BLaER1 treated with 17β-estradiol and CSF1 and Interleukin-3, amounts not matched to agents 10 nM and 100 nM (cell line): ENCODE results near the gene FFAR3.
A peak's percentile ranks its signal among the peaks of the same experiment; 100 is the strongest.

Source experiments
- H3K27ac ChIP-seq, 11 experiments: shearing (Covaris generic); formaldehyde crosslinking; 2 replicates each; pipeline ENCODE4 v1.8.1; 2022
- H3K27me3 ChIP-seq, 11 experiments: shearing (Covaris generic); formaldehyde crosslinking; 2 replicates each; pipeline ENCODE4 v1.8.1; 2022
- H3K36me3 ChIP-seq, 11 experiments: shearing (Covaris generic); formaldehyde crosslinking; 2 replicates each; pipeline ENCODE4 v1.8.1; 2022
- H3K4me1 ChIP-seq, 10 experiments: shearing (Covaris generic); formaldehyde crosslinking; 2 replicates each; pipeline ENCODE4 v1.8.1; 2022
- H3K4me2 ChIP-seq, 11 experiments: shearing (Covaris generic); formaldehyde crosslinking; 2 replicates each; pipeline ENCODE4 v1.8.1; 2022
- H3K4me3 ChIP-seq, 10 experiments: shearing (Covaris generic); formaldehyde crosslinking; 2 replicates each; pipeline ENCODE4 v1.8.1; 2022
- H3K9ac ChIP-seq, 11 experiments: shearing (Covaris generic); formaldehyde crosslinking; 2 replicates each; pipeline ENCODE4 v1.8.1; 2022
- H3K9me3 ChIP-seq, 11 experiments: shearing (Covaris generic); formaldehyde crosslinking; replicated peaks in 1 of 11; 2 replicates each; pipeline ENCODE4 v1.8.1; 2022
- H4K20me1 ChIP-seq, 11 experiments: shearing (Covaris generic); formaldehyde crosslinking; 2 replicates each; pipeline ENCODE4 v1.8.1; 2022
- Cebpa-rat ChIP-seq, 11 experiments: shearing (Covaris generic); IDR thresholded peaks; 2 replicates each; pipeline ENCODE4 v1.8.1; 2022

FFAR3 gene

GRCh38 chr19:35349614-35350521 is 8.4 kb upstream of the FFAR3 start:
- Histone ChIP-seq H3K9ac (peak overlapping the region; percentile 70 to 84 (median 77); a peak in 21 of 22 replicates), H3K27ac (peak overlapping the region; percentile 81 to 97 (median 91)), H3K36me3 (peaks cover 2 to 16% (median 11%) of the 10 kb centered on the region in 11 experiments; a peak in 19 of 22 replicates), H3K4me3 (peak overlapping the region in 9 of 10 experiments; percentile 0 to 66 (median 47); a peak in 11 of 20 replicates), H3K4me1 (peaks cover 90 to 100% (median 95%) of the 10 kb centered on the region in 10 experiments), H4K20me1 (no peaks in the 10 kb centered on the region; a peak in 1 of 22 replicates), H3K4me2 (peak overlapping the region; percentile 80 to 98 (median 92)), H3K27me3 (no peaks in the 10 kb centered on the region), H3K9me3 (no peaks in the 10 kb centered on the region)
- no peak for TF ChIP-seq Cebpa-rat (IDR thresholded peaks at IDR 0.05)

GRCh38 chr19:35350591-35350990 is 7.7 kb upstream of the FFAR3 start:
- H3K4me1 ChIP-seq = peaks cover 90 to 100% (median 95%) of the 10 kb centered on the region in 10 experiments

DNA sequence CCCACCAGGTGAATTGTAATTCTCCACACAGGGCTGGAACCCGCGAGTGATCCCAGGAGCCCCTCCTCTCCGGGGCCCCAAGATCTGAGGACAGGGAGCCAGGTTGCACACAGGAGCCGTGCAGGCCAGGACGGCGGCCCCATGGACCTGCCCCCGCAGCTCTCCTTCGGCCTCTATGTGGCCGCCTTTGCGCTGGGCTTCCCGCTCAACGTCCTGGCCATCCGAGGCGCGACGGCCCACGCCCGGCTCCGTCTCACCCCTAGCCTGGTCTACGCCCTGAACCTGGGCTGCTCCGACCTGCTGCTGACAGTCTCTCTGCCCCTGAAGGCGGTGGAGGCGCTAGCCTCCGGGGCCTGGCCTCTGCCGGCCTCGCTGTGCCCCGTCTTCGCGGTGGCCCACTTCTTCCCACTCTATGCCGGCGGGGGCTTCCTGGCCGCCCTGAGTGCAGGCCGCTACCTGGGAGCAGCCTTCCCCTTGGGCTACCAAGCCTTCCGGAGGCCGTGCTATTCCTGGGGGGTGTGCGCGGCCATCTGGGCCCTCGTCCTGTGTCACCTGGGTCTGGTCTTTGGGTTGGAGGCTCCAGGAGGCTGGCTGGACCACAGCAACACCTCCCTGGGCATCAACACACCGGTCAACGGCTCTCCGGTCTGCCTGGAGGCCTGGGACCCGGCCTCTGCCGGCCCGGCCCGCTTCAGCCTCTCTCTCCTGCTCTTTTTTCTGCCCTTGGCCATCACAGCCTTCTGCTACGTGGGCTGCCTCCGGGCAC is 6.7 kb upstream of the FFAR3 start:
- peak overlapping the region; percentile 81 to 97 (median 91) for H3K27ac ChIP-seq
- H3K27me3 ChIP-seq = no peaks in the 10 kb centered on the region
- no peak for TF ChIP-seq Cebpa-rat (IDR thresholded peaks at IDR 0.05)
- H3K4me1 ChIP-seq = peaks cover 90 to 100% (median 95%) of the 10 kb centered on the region in 10 experiments
- peak overlapping the region; percentile 31 to 66 (median 47); a peak in 19 of 20 replicates for H3K4me3 ChIP-seq
- no peaks in the 10 kb centered on the region for H3K9me3 ChIP-seq
- H4K20me1 ChIP-seq = no peaks in the 10 kb centered on the region
- peak overlapping the region; percentile 80 to 98 (median 92) for H3K4me2 ChIP-seq
- peak overlapping the region; percentile 70 to 84 (median 77) for H3K9ac ChIP-seq
- H3K36me3 ChIP-seq = peaks cover 0 to 20% (median 0%) of the 10 kb centered on the region in 11 experiments; a peak in 6 of 22 replicates

More at GRCh38 chr19:35350591-35350990, 7.7 kb upstream of the FFAR3 start:
- Histone ChIP-seq H3K4me3 (peak overlapping the region; percentile 11 to 66 (median 46); a peak in 14 of 20 replicates), H3K27ac (peak overlapping the region; percentile 81 to 97 (median 91)), H3K9ac (peak overlapping the region; percentile 70 to 84 (median 77)), H3K9me3 (no peaks in the 10 kb centered on the region), H3K36me3 (peaks cover under 1 to 17% (median 8%) of the 10 kb centered on the region in 11 experiments; a peak in 17 of 22 replicates), H4K20me1 (no peaks in the 10 kb centered on the region; a peak in 1 of 22 replicates), H3K4me2 (peak overlapping the region; percentile 80 to 98 (median 92)), H3K27me3 (no peaks in the 10 kb centered on the region)
- TF ChIP-seq Cebpa-rat (IDR thresholded peaks at IDR 0.05) = no peak

DNA sequence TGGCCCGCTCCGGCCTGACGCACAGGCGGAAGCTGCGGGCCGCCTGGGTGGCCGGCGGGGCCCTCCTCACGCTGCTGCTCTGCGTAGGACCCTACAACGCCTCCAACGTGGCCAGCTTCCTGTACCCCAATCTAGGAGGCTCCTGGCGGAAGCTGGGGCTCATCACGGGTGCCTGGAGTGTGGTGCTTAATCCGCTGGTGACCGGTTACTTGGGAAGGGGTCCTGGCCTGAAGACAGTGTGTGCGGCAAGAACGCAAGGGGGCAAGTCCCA is 6.1 kb upstream of the FFAR3 start:
- Histone ChIP-seq H3K4me3 (peak overlapping the region; percentile 31 to 66 (median 47)), H3K4me2 (peak overlapping the region; percentile 80 to 98 (median 92)), H3K9me3 (no peaks in the 10 kb centered on the region), H3K36me3 (peaks cover 0 to 20% (median 0%) of the 10 kb centered on the region in 11 experiments; a peak in 6 of 22 replicates), H3K4me1 (peaks cover 85 to 100% (median 95%) of the 10 kb centered on the region in 10 experiments), H3K27me3 (no peaks in the 10 kb centered on the region), H4K20me1 (no peaks in the 10 kb centered on the region), H3K9ac (peak overlapping the region; percentile 70 to 84 (median 77)), H3K27ac (peak overlapping the region; percentile 81 to 97 (median 91))
- TF ChIP-seq Cebpa-rat (IDR thresholded peaks at IDR 0.05) = no peak

- peaks cover 0 to 20% (median 0%) of the 10 kb centered on the region in 11 experiments; a peak in 6 of 22 replicates for H3K36me3 ChIP-seq
- H3K27ac ChIP-seq = peak overlapping the region; percentile 81 to 97 (median 91)
- H3K27me3 ChIP-seq = no peaks in the 10 kb centered on the region
- H4K20me1 ChIP-seq = no peaks in the 10 kb centered on the region
- no peaks in the 10 kb centered on the region for H3K9me3 ChIP-seq
- no peak for TF ChIP-seq Cebpa-rat (IDR thresholded peaks at IDR 0.05)
- peak overlapping the region; percentile 80 to 98 (median 92) for H3K4me2 ChIP-seq
- H3K9ac ChIP-seq = peak overlapping the region; percentile 70 to 84 (median 77)
- peaks cover 84 to 100% (median 96%) of the 10 kb centered on the region in 10 experiments for H3K4me1 ChIP-seq
- H3K4me3 ChIP-seq = peak overlapping the region; percentile 31 to 66 (median 47)
These were observed 5.6 kb upstream of the FFAR3 start for GRCh38 chr19:35352448-35353304.

GRCh38 chr19:35353635-35354034 is 4.6 kb upstream of the FFAR3 start:
- Histone ChIP-seq H3K4me1 (peaks cover 82 to 99% (median 95%) of the 10 kb centered on the region in 10 experiments), H3K27ac (peak overlapping the region in 6 of 11 experiments; percentile 32 to 95 (median 91); a peak in 7 of 22 replicates), H3K4me3 (peak overlapping the region in 3 of 10 experiments; percentile 47 to 66 (median 58); a peak in 6 of 20 replicates), H3K9ac (peak overlapping the region in 7 of 11 experiments; percentile 46 to 84 (median 76); a peak in 10 of 22 replicates), H3K27me3 (no peaks in the 10 kb centered on the region), H3K9me3 (no peaks in the 10 kb centered on the region), H3K36me3 (peaks cover 0 to 20% (median 0%) of the 10 kb centered on the region in 11 experiments; a peak in 5 of 22 replicates), H4K20me1 (no peaks in the 10 kb centered on the region), H3K4me2 (peak overlapping the region; percentile 80 to 98 (median 92); a peak in 19 of 22 replicates)
- TF ChIP-seq Cebpa-rat (IDR thresholded peaks at IDR 0.05) = no peak

- H3K4me1 ChIP-seq = peaks cover 70 to 93% (median 84%) of the 10 kb centered on the region in 10 experiments
- no peaks in the 10 kb centered on the region for H3K27me3 ChIP-seq
- no peak overlapping the region for H3K27ac ChIP-seq
- H3K4me3 ChIP-seq = no peak overlapping the region
- H3K9ac ChIP-seq = peak overlapping the region in 1 of 11 experiments; percentile 9; a peak in 2 of 22 replicates
- no peak for TF ChIP-seq Cebpa-rat (IDR thresholded peaks at IDR 0.05)
- H3K4me2 ChIP-seq = peak overlapping the region in 10 of 11 experiments; percentile 2 to 96 (median 68); a peak in 13 of 22 replicates
- no peaks in the 10 kb centered on the region for H3K9me3 ChIP-seq
- H3K36me3 ChIP-seq = peaks cover 0 to 20% (median 0%) of the 10 kb centered on the region in 11 experiments; a peak in 5 of 22 replicates
- H4K20me1 ChIP-seq = no peaks in the 10 kb centered on the region
These were observed 3.4 kb upstream of the FFAR3 start for GRCh38 chr19:35354898-35355297.
